A549 (cell line): Measurements from ENCODE around the gene ATP1A4.

Experiments used
- GATA3 ChIP-seq: IDR thresholded peaks from 2 replicates; pipeline ENCODE4 v1.6.1; 2012; ENCODE audit warnings: borderline replicate concordance
- POLR2AphosphoS2 ChIP-seq: conservative IDR thresholded peaks from 2 replicates; pipeline ENCODE4 v1.6.1; 2012; ENCODE audit warnings: low read length, improper control_type of control experiment, inconsistent platforms
- TF ChIP-seq, protein P1 (sequence below): IDR thresholded peaks from 2 replicates; pipeline ENCODE4 v1.6.1; 2012

- TF ChIP-seq, protein P1, sequence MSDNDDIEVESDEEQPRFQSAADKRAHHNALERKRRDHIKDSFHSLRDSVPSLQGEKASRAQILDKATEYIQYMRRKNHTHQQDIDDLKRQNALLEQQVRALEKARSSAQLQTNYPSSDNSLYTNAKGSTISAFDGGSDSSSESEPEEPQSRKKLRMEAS: no peak
- TF ChIP-seq GATA3: no peak
- TF ChIP-seq POLR2AphosphoS2: no peak
These were observed 15.7 kb downstream of the ATP1A4 start for GRCh38 chr1:160167056-160167455.
